CD14-positive monocyte (primary cell): ENCODE results near the gene ADAMTSL1. TPM values are rescaled to one million over a fixed set of nuclear protein-coding genes. Genes with fewer than 3 reads are reported as not detected.

Experiments
- DNase-seq, 3 donors: peaks; one replicate each; pipeline ENCODE4 v3.0.0-alpha.2; 2011 to 2022
- H2AFZ ChIP-seq: 2 replicates; pipeline ENCODE4 v1.6.0; 2012; ENCODE audit warnings: mild to moderate bottlenecking, low read depth, low read length, inconsistent platforms; ENCODE audit not compliant: insufficient read depth, poor library complexity, severe bottlenecking
- H3K27ac ChIP-seq, 2 donors: 1 replicate in 1 of 2; 2 replicates in 1 of 2; pipeline ENCODE4 v1.5.1; 2012 to 2013; ENCODE audit warnings: low read length in 2 of 2, control low read depth in 1 of 2, inconsistent platforms in 1 of 2, low read depth in 1 of 2, mild to moderate bottlenecking in 1 of 2
- H3K27me3 ChIP-seq, 2 donors: one replicate each; pipeline versions ENCODE4 v1.6.0 to v1.6.1; 2011 to 2013; ENCODE audit warnings: low read length in 2 of 2; ENCODE audit not compliant: control insufficient read depth in 2 of 2, insufficient read depth in 2 of 2
- H3K36me3 ChIP-seq, 2 donors: replicated peaks in 1 of 2; 1 replicate in 1 of 2; 2 replicates in 1 of 2; pipeline versions ENCODE4 v1.5.1 to v1.6.1; 2012 to 2013; ENCODE audit warnings: low read length in 2 of 2, control low read depth in 1 of 2, inconsistent platforms in 1 of 2, mild to moderate bottlenecking in 1 of 2; ENCODE audit not compliant: insufficient read depth in 2 of 2, control insufficient read depth in 1 of 2
- H3K4me1 ChIP-seq, 2 donors: 1 replicate in 1 of 2; 2 replicates in 1 of 2; pipeline versions ENCODE4 v1.5.1 to v1.6.1; 2012 to 2013; ENCODE audit warnings: low read length in 2 of 2, control low read depth in 1 of 2, inconsistent platforms in 1 of 2, mild to moderate bottlenecking in 1 of 2, moderate library complexity in 1 of 2; ENCODE audit not compliant: insufficient read depth in 2 of 2, control insufficient read depth in 1 of 2
- H3K4me2 ChIP-seq: replicated peaks from 2 replicates; pipeline ENCODE3; 2012; ENCODE audit warnings: low read length, moderate library complexity, mild to moderate bottlenecking; ENCODE audit not compliant: poor library complexity, severe bottlenecking; ENCODE audit errors: extremely low read depth
- H3K4me3 ChIP-seq, 3 experiments: fragments of 200-600 bp in 1 of 3; sonication (generic) in 1 of 3; replicated peaks in 1 of 3; 1 replicate in 2 of 3; 2 replicates in 1 of 3; pipeline ENCODE4 v1.5.1; 2011 to 2013; ENCODE audit warnings: low read length in 3 of 3, mild to moderate bottlenecking in 3 of 3, control low read depth in 2 of 3, low read depth in 2 of 3, inconsistent platforms in 1 of 3, moderate library complexity in 1 of 3
- H3K79me2 ChIP-seq: 2 replicates; pipeline ENCODE4 v1.6.0; 2012; ENCODE audit warnings: mild to moderate bottlenecking, control low read depth, inconsistent platforms, low read length, moderate library complexity; ENCODE audit not compliant: insufficient read depth
- H3K9ac ChIP-seq: 2 replicates; pipeline ENCODE4 v1.6.0; 2017; ENCODE audit warnings: low read length, mild to moderate bottlenecking; ENCODE audit not compliant: insufficient read depth, poor library complexity, severe bottlenecking
- H3K9me3 ChIP-seq, 2 donors: replicated peaks in 1 of 2; 1 replicate in 1 of 2; 2 replicates in 1 of 2; pipeline versions ENCODE4 v1.5.1 to v1.6.1; 2012 to 2013; ENCODE audit warnings: low read length in 2 of 2, control low read depth in 1 of 2; ENCODE audit not compliant: control insufficient read depth in 1 of 2, insufficient read depth in 1 of 2
- H4K20me1 ChIP-seq: 2 replicates; pipeline ENCODE4 v1.6.0; 2012; ENCODE audit warnings: mild to moderate bottlenecking, low read length, control low read depth, moderate library complexity; ENCODE audit not compliant: insufficient read depth
- H3K27ac Mint-ChIP-seq, 7 donors: one replicate each; pipeline ENCODE4 v1.8.0; 2020; ENCODE audit warnings: mild to moderate bottlenecking in 7 of 7, mixed read lengths in 7 of 7, moderate library complexity in 6 of 7, inconsistent platforms in 2 of 7
- H3K27me3 Mint-ChIP-seq, 3 donors: one replicate each; pipeline ENCODE4 v1.8.0; 2021 to 2022; ENCODE audit warnings: low read depth in 3 of 3, mild to moderate bottlenecking in 3 of 3, mixed read lengths in 3 of 3, moderate library complexity in 3 of 3, inconsistent platforms in 1 of 3
- H3K36me3 Mint-ChIP-seq, 2 donors: one replicate each; pipeline ENCODE4 v1.8.0; 2020; ENCODE audit warnings: mixed read lengths in 2 of 2, inconsistent platforms in 1 of 2, mild to moderate bottlenecking in 1 of 2
- H3K4me1 Mint-ChIP-seq: one replicate; pipeline ENCODE4 v1.8.0; 2020; ENCODE audit warnings: mild to moderate bottlenecking, mixed read lengths
- H3K4me3 Mint-ChIP-seq, 2 donors: one replicate each; pipeline ENCODE4 v1.8.0; 2020; ENCODE audit warnings: mild to moderate bottlenecking in 2 of 2, mixed read lengths in 2 of 2, moderate library complexity in 1 of 2
- H3K9me3 Mint-ChIP-seq, 7 donors: one replicate each; pipeline ENCODE4 v1.8.0; 2020 to 2022; ENCODE audit warnings: mixed read lengths in 7 of 7, mild to moderate bottlenecking in 6 of 7, moderate library complexity in 6 of 7, inconsistent platforms in 2 of 7
- WGBS: methylation state at CpG from one replicate; pipeline ENCODE4 v1.1.5; 2013; ENCODE audit warnings: missing lambda C conversion rate; ENCODE audit not compliant: insufficient coverage; 5-methylcytosine and 5-hydroxymethylcytosine counted together
- intact Hi-C, 2 donors: fragments of 100-400 bp; cut with micrococcal nuclease; formaldehyde crosslinking; loops; one replicate each; pipeline versions ENCODE4 v1.15.0 to v1.15.1; 2023
- polyA plus RNA-seq, 3 donors: library from polyadenylated mRNA; depleted of rRNA in 1 of 3; unstranded in 2 of 3; stranded (reverse) in 1 of 3; fragments of 300-500 nt in 2 of 3; fragments of >200 nt in 1 of 3; fragmentation: Illumina TruSeq in 2 of 3; gene quantifications; 1 replicate in 2 of 3; 2 replicates in 1 of 3; pipeline ENCODE4 v1.2.3, GENCODE V29; 2012 to 2021
- TF ChIP-seq, protein P1 (sequence below): fragments of 200-600 bp; IDR thresholded peaks from one replicate; pipeline ENCODE4 v1.8.0; 2022; ENCODE audit warnings: antibody characterized with exemption, mild to moderate bottlenecking

Gene ADAMTSL1
- polyA plus RNA-seq, 3 donors, result not detected

DNA sequence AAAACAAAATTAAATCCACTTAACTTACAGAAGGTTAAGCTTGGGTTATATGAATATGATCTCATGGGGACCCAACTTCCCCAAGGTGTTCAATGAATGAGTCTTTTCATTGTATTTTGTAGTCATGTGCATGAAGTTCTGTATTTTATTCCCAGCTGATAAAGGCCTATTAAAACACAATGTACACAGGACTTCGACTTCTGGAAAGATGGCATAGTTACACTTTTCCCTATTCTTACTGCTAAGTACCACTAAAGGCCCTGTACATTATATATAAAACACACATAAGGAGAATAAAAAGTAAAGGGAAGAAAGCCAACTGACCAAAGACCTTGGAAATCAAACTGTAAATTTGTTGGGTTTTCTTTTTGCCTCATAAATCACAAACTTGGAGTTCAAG lies 336.6 kb downstream of the ADAMTSL1 start:
- WGBS, result no CpG with 5 or more reads among the region's 1 CpG
- H3K27ac ChIP-seq, result no peak overlapping the region
- no peak overlapping the region for H2AFZ ChIP-seq
- H3K27me3 ChIP-seq, result no peaks in the 10 kb centered on the region
- H4K20me1 ChIP-seq, result no peaks in the 10 kb centered on the region
- H3K4me3 ChIP-seq, result no peak overlapping the region
- H3K9me3 Mint-ChIP-seq, result peaks cover 0 to 8% (median 0%) of the 10 kb centered on the region in 7 donors
- no peak overlapping the region for H3K4me2 ChIP-seq
- intact Hi-C loops, result no loop called here
- TF ChIP-seq, protein P1, sequence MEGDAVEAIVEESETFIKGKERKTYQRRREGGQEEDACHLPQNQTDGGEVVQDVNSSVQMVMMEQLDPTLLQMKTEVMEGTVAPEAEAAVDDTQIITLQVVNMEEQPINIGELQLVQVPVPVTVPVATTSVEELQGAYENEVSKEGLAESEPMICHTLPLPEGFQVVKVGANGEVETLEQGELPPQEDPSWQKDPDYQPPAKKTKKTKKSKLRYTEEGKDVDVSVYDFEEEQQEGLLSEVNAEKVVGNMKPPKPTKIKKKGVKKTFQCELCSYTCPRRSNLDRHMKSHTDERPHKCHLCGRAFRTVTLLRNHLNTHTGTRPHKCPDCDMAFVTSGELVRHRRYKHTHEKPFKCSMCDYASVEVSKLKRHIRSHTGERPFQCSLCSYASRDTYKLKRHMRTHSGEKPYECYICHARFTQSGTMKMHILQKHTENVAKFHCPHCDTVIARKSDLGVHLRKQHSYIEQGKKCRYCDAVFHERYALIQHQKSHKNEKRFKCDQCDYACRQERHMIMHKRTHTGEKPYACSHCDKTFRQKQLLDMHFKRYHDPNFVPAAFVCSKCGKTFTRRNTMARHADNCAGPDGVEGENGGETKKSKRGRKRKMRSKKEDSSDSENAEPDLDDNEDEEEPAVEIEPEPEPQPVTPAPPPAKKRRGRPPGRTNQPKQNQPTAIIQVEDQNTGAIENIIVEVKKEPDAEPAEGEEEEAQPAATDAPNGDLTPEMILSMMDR, result no peak
- DNase-seq, result no peak
- H3K36me3 ChIP-seq, result no peaks in the 10 kb centered on the region
- H3K27ac Mint-ChIP-seq, result no peak overlapping the region
- no peak overlapping the region for H3K4me3 Mint-ChIP-seq
- H3K27me3 Mint-ChIP-seq, result peaks cover 0 to 3% (median 1%) of the 10 kb centered on the region in 3 donors
- no peaks in the 10 kb centered on the region for H3K36me3 Mint-ChIP-seq
- H3K4me1 Mint-ChIP-seq, result no peaks in the 10 kb centered on the region
- no peaks in the 10 kb centered on the region for H3K9me3 ChIP-seq
- H3K79me2 ChIP-seq, result no peaks in the 10 kb centered on the region
- H3K9ac ChIP-seq, result no peak overlapping the region
- no peaks in the 10 kb centered on the region for H3K4me1 ChIP-seq

DNA sequence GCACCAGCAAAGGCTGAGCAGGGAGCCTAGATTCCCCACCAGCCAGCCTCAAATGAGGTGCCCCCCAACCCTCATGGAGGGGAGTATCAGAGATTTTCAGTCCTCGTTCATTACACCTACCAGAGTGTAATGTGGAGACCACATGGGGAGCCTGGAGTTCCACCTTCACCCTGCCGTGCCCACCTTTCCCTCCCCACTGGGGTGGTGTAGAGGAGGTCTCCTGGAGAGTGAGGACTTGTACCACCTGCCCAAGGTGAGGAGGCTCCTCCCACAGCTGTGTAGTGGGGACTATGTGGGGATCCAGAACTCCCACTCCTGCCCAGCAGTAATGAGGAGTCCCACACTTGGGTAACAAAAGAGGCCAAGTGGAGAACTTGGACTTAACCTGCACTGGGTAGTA lies 337.2 kb downstream of the ADAMTSL1 start:
- Histone ChIP-seq H3K36me3 (no peaks in the 10 kb centered on the region), H3K27me3 (no peaks in the 10 kb centered on the region), H3K79me2 (no peaks in the 10 kb centered on the region), H3K4me3 (no peak overlapping the region), H3K4me1 (no peaks in the 10 kb centered on the region), H2AFZ (no peak overlapping the region), H3K27ac (no peak overlapping the region), H3K4me2 (no peak overlapping the region), H3K9ac (no peak overlapping the region), H4K20me1 (no peaks in the 10 kb centered on the region), H3K9me3 (no peaks in the 10 kb centered on the region)
- intact Hi-C loops, result no loop called here
- WGBS, result no CpG with 5 or more reads among the region's 2 CpGs
- no peaks in the 10 kb centered on the region for H3K4me1 Mint-ChIP-seq
- H3K27me3 Mint-ChIP-seq, result peaks cover 0 to 6% (median 0%) of the 10 kb centered on the region in 3 donors
- H3K9me3 Mint-ChIP-seq, result peaks cover 0 to 5% (median 1%) of the 10 kb centered on the region in 7 donors
- DNase-seq, result no peak
- TF ChIP-seq, protein P1, result no peak
- H3K36me3 Mint-ChIP-seq, result no peaks in the 10 kb centered on the region
- no peak overlapping the region for H3K4me3 Mint-ChIP-seq
- no peak overlapping the region for H3K27ac Mint-ChIP-seq
